ENCODE results near the gene KCNS3. TPM values are rescaled to one million over a fixed set of nuclear protein-coding genes. Genes with fewer than 3 reads are reported as not detected.

KCNS3 gene
- total and polyA plus RNA-seq, 2 of the 4 experiments (the other 2 are of a cell fraction) = 2.9 to 4.3 TPM

DNA sequence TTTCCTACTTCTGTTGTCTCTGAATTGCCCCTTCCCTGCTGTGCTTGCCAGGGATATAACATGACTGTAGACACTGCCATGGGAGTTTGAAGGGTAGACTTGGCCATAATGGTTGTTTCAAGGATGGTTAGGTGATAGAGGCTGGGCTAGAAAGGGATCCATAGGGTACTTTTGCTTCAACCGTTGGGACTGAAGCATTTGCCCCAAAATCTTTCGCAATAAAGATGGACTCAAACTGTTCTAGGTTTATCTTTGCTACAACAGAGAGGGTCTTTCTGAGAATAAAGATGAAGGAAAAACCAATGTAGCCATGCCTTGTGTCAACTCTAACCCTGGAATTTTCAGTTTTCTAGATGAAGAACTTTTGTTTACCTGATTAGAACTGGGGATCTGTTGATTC lies 35.0 kb upstream of the KCNS3 start:
- intact Hi-C loops (cut with micrococcal nuclease) (no loop called here), in situ Hi-C loops (cut with MboI; ENCODE audit: low sequenced_read_pairs) (no loop called here)
- H4K5ac ChIP-seq (ENCODE audit: low read depth, low read length) = no peak overlapping the region

More for the DNA sequence above, 35.0 kb upstream of the KCNS3 start:
- no peak overlapping the region for H3K9ac ChIP-seq (ENCODE audit: low read depth, low read length)
- H2BK5ac ChIP-seq (ENCODE audit: low read depth, low read length, poor library complexity, severe bottlenecking) = no peak overlapping the region
- no peaks in the 10 kb centered on the region for H3K9me1 ChIP-seq (ENCODE audit: insufficient read depth, low read length)
- dilution Hi-C loops (cut with HindIII; ENCODE audit: low sequenced_read_pairs, unreplicated experiment) = no loop called here
- H2AK5ac ChIP-seq (ENCODE audit: low read depth, low read length) = no peak overlapping the region
- no peak overlapping the region for H3K27ac ChIP-seq (ENCODE audit: insufficient read depth, low read length)
- H2BK15ac ChIP-seq (ENCODE audit: low read depth, low read length) = no peak overlapping the region
- ATAC-seq (ENCODE audit: low read depth) (no peak), DNase-seq (no peak)
- peaks cover 10% of the 10 kb centered on the region for H3K27me3 ChIP-seq (ENCODE audit: control insufficient read depth, insufficient read depth, low read length)
- no peak overlapping the region for H3K4ac ChIP-seq (ENCODE audit: low read depth, low read length)
- H3K4me1 ChIP-seq (ENCODE audit: control insufficient read depth, insufficient read depth, low read length) = no peaks in the 10 kb centered on the region
- ChIA-PET CTCF (interaction anchor here (1.7 kb wide), 1 partner anchor 306 kb away, joined by 5 read pairs; no protein-coding TSS in a partner anchor), POLR2A (ENCODE audit: unreplicated experiment) (no interaction called here)
- H2AFZ ChIP-seq (replicated peaks; ENCODE audit: low read length, poor library complexity) = no peak overlapping the region
- H4K8ac ChIP-seq (ENCODE audit: low read depth in 2 of 2, low read length in 2 of 2) = no peak overlapping the region
- no peak overlapping the region for H2BK20ac ChIP-seq (ENCODE audit: low read depth, low read length)
- H3K79me1 ChIP-seq (ENCODE audit: low read depth in 1 of 2, low read length in 2 of 2) = no peaks in the 10 kb centered on the region
- no peak overlapping the region for H3K14ac ChIP-seq (replicated peaks; ENCODE audit: low read depth, low read length)
- no peaks in the 10 kb centered on the region for H3K9me3 ChIP-seq (ENCODE audit: control insufficient read depth, insufficient read depth, low read length)
- no peak overlapping the region for H2AK9ac ChIP-seq (replicated peaks; ENCODE audit: low read depth, low read length, poor library complexity)
- no peak overlapping the region for H3K18ac ChIP-seq (ENCODE audit: low read depth, low read length)
- no peaks in the 10 kb centered on the region for H3K36me3 ChIP-seq (ENCODE audit: control insufficient read depth, insufficient read depth, low read length)
- no peaks in the 10 kb centered on the region for H4K20me1 ChIP-seq (ENCODE audit: insufficient read depth, low read length)
- H3K4me2 ChIP-seq (ENCODE audit: low read depth, low read length) = no peak overlapping the region
- H3K56ac ChIP-seq (ENCODE audit: extremely low read depth, insufficient read depth, low read length) = no peak overlapping the region
- no peak overlapping the region for H4K91ac ChIP-seq (ENCODE audit: insufficient read depth, low read depth, low read length)
- TF ChIP-seq, protein P1, sequence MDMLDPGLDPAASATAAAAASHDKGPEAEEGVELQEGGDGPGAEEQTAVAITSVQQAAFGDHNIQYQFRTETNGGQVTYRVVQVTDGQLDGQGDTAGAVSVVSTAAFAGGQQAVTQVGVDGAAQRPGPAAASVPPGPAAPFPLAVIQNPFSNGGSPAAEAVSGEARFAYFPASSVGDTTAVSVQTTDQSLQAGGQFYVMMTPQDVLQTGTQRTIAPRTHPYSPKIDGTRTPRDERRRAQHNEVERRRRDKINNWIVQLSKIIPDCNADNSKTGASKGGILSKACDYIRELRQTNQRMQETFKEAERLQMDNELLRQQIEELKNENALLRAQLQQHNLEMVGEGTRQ (IDR thresholded peaks at IDR 0.05; ENCODE audit: low read depth, low read length) = no peak
- TF ChIP-seq MXI1 (IDR thresholded peaks at IDR 0.05; ENCODE audit: borderline replicate concordance, low read depth, low read length) = no peak
- no peak for TF ChIP-seq SMC3 (IDR thresholded peaks at IDR 0.05; ENCODE audit: low read depth, low read length)
- TF ChIP-seq, protein P2, sequence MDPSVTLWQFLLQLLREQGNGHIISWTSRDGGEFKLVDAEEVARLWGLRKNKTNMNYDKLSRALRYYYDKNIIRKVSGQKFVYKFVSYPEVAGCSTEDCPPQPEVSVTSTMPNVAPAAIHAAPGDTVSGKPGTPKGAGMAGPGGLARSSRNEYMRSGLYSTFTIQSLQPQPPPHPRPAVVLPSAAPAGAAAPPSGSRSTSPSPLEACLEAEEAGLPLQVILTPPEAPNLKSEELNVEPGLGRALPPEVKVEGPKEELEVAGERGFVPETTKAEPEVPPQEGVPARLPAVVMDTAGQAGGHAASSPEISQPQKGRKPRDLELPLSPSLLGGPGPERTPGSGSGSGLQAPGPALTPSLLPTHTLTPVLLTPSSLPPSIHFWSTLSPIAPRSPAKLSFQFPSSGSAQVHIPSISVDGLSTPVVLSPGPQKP (IDR thresholded peaks at IDR 0.05; ENCODE audit: borderline replicate concordance, low read depth, low read length) = no peak
- TF ChIP-seq, protein P3, sequence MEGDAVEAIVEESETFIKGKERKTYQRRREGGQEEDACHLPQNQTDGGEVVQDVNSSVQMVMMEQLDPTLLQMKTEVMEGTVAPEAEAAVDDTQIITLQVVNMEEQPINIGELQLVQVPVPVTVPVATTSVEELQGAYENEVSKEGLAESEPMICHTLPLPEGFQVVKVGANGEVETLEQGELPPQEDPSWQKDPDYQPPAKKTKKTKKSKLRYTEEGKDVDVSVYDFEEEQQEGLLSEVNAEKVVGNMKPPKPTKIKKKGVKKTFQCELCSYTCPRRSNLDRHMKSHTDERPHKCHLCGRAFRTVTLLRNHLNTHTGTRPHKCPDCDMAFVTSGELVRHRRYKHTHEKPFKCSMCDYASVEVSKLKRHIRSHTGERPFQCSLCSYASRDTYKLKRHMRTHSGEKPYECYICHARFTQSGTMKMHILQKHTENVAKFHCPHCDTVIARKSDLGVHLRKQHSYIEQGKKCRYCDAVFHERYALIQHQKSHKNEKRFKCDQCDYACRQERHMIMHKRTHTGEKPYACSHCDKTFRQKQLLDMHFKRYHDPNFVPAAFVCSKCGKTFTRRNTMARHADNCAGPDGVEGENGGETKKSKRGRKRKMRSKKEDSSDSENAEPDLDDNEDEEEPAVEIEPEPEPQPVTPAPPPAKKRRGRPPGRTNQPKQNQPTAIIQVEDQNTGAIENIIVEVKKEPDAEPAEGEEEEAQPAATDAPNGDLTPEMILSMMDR (conservative IDR thresholded peaks at IDR 0.05; ENCODE audit: low read depth, low read length) = no peak
- TF ChIP-seq CEBPB (IDR thresholded peaks at IDR 0.05; ENCODE audit: low read depth, low read length) = peak; percentile 31; the same call in 1 of the 2 replicates
- TF ChIP-seq FOS (IDR thresholded peaks at IDR 0.05; ENCODE audit: low read depth, low read length) = no peak
- H3K23ac ChIP-seq (ENCODE audit: low read depth, low read length) = no peak overlapping the region
- no peak overlapping the region for H3K4me3 ChIP-seq (ENCODE audit: insufficient read depth, low read depth, low read length)
- H2BK120ac ChIP-seq (ENCODE audit: low read depth, low read length) = no peak overlapping the region
- WGBS, 2 experiments (ENCODE audit: extremely low coverage in 2 of 2, insufficient read length in 1 of 2) = no CpG with 5 or more reads among the region's 2 CpGs
- BruUV-seq (replicated peaks) = no TSS peak

Data from IMR-90 (cell line).